GM19395 (cell line): ENCODE measurements around the gene RDH8.
"Not testable (repeated sequence)": the region's sequence is repeated elsewhere in the genome, so short reads cannot be mapped to it uniquely, and the experiment has no call there.

Source experiments
- ATAC-seq: cut with Tn5 transposase; IDR thresholded peaks from one replicate; pipeline ENCODE4 v1.9.1; 2021; ENCODE audit warnings: mild to moderate bottlenecking, moderate library complexity; ENCODE audit not compliant: unreplicated experiment

RDH8 gene

GRCh38 chr19:10005632-10006334, 7.5 kb upstream of the RDH8 start:
- no peak for ATAC-seq

GRCh38 chr19:10006335-10006708, 7.0 kb upstream of the RDH8 start:
- ATAC-seq, result no peak

- no peak for ATAC-seq
Measured at GRCh38 chr19:10006752-10007323, 6.4 kb upstream of the RDH8 start.

GRCh38 chr19:10007371-10008183, 5.7 kb upstream of the RDH8 start:
- ATAC-seq, result no peak

- ATAC-seq, result no peak
Measured at GRCh38 chr19:10008184-10008765, 5.0 kb upstream of the RDH8 start.

- no peak for ATAC-seq
Measured at GRCh38 chr19:10009714-10010224, 3.5 kb upstream of the RDH8 start.

- ATAC-seq, result no peak
Measured at GRCh38 chr19:10010247-10010691, 3.0 kb upstream of the RDH8 start, which contains the start of gene COL5A3. Gene COL5A3 (minus strand): TSS chr19:10010504. CDS start chr19:10010385, 119 bp downstream.

GRCh38 chr19:10010939-10011338, 2.3 kb upstream of the RDH8 start:
- no peak for ATAC-seq

- ATAC-seq, result no peak
Measured at GRCh38 chr19:10011974-10012373, 1.3 kb upstream of the RDH8 start.

GRCh38 chr19:10013834-10014618, 743 bp downstream of the RDH8 start:
- no peak for ATAC-seq

GRCh38 chr19:10018263-10018662, 5.0 kb downstream of the RDH8 start:
- no peak for ATAC-seq

GRCh38 chr19:10018786-10019185, 5.5 kb downstream of the RDH8 start:
- no peak for ATAC-seq

GRCh38 chr19:10019246-10019645, 6.0 kb downstream of the RDH8 start:
- no peak for ATAC-seq

- no peak for ATAC-seq
Measured at GRCh38 chr19:10020851-10021250, 7.6 kb downstream of the RDH8 start.

- ATAC-seq, result no peak
Measured at GRCh38 chr19:10021446-10021845, 8.2 kb downstream of the RDH8 start.

- ATAC-seq, result no peak
Measured at GRCh38 chr19:10021863-10022262, 8.6 kb downstream of the RDH8 start.

GRCh38 chr19:10023096-10023495, 9.8 kb downstream of the RDH8 start:
- not testable (repeated sequence) for ATAC-seq

- no peak for ATAC-seq
Measured at GRCh38 chr19:10026744-10027143, 13.5 kb downstream of the RDH8 start.

GRCh38 chr19:10027158-10027997, 14.1 kb downstream of the RDH8 start:
- no peak for ATAC-seq

- ATAC-seq, result no peak
Measured at GRCh38 chr19:10033614-10034013, 20.3 kb downstream of the RDH8 start.
